Osteoblast (primary cell): ENCODE results near the gene AKT2. TPM values are rescaled to one million over a fixed set of nuclear protein-coding genes. Genes with fewer than 3 reads are reported as not detected.

Experiments
- DNase-seq: peaks from one replicate; pipeline ENCODE4 v3.0.0; 2011; ENCODE audit warnings: low spot score, mixed read lengths; ENCODE audit not compliant: insufficient read length; ENCODE audit errors: missing footprints
- H2AFZ ChIP-seq: 2 replicates; pipeline ENCODE4 v1.6.0; 2011; ENCODE audit warnings: mild to moderate bottlenecking, low read length
- H3K27ac ChIP-seq: 2 replicates; pipeline ENCODE4 v1.5.1; 2011; ENCODE audit warnings: mild to moderate bottlenecking, low read depth, low read length, moderate library complexity
- H3K27me3 ChIP-seq: 2 replicates; pipeline ENCODE4 v1.6.0; 2012; ENCODE audit warnings: mild to moderate bottlenecking, control low read depth, inconsistent platforms, low read length, moderate library complexity; ENCODE audit not compliant: insufficient read depth
- H3K36me3 ChIP-seq: 2 replicates; pipeline ENCODE4 v1.5.1; 2011; ENCODE audit warnings: mild to moderate bottlenecking, low read length, control low read depth, moderate library complexity; ENCODE audit not compliant: insufficient read depth
- H3K4me1 ChIP-seq: 2 replicates; pipeline ENCODE4 v1.5.1; 2011; ENCODE audit warnings: mild to moderate bottlenecking, low read length, control low read depth, moderate library complexity; ENCODE audit not compliant: insufficient read depth
- H3K4me2 ChIP-seq: 2 replicates; pipeline ENCODE4 v1.6.0; 2011; ENCODE audit warnings: mild to moderate bottlenecking, low read length; ENCODE audit not compliant: insufficient read depth
- H3K4me3 ChIP-seq: fragments of 200-600 bp; sonication (generic); 3 replicates; pipeline ENCODE4 v1.5.1; 2012; ENCODE audit warnings: mild to moderate bottlenecking, low read length, inconsistent platforms; ENCODE audit not compliant: insufficient read depth
- H3K79me2 ChIP-seq: 2 replicates; pipeline ENCODE4 v1.6.0; 2012; ENCODE audit warnings: mild to moderate bottlenecking, low read length, control low read depth, inconsistent platforms; ENCODE audit not compliant: insufficient read depth
- H3K9me3 ChIP-seq: 2 replicates; pipeline ENCODE4 v1.5.1; 2011; ENCODE audit warnings: low read depth, low read length, control low read depth
- H4K20me1 ChIP-seq: 2 replicates; pipeline ENCODE4 v1.6.0; 2012; ENCODE audit warnings: mild to moderate bottlenecking, low read length, control low read depth; ENCODE audit not compliant: insufficient read depth
- CTCF ChIP-seq: IDR thresholded peaks from 2 replicates; pipeline ENCODE4 v1.5.1; 2011; ENCODE audit warnings: mild to moderate bottlenecking, low read depth, low read length, moderate library complexity; ENCODE audit errors: extremely low read depth
- total RNA-seq: library from RNA; depleted of rRNA; stranded (reverse); fragments of >200 nt; gene quantifications from 2 replicates; pipeline ENCODE4 v1.2.3, GENCODE V29; 2012

The AKT2 gene
- total RNA-seq, 1 donor: 115 TPM

- H3K4me1 ChIP-seq: no peaks in the 10 kb centered on the region
- TF ChIP-seq CTCF: no peak
- H2AFZ ChIP-seq: no peak overlapping the region
- no peaks in the 10 kb centered on the region for H3K79me2 ChIP-seq
- no peaks in the 10 kb centered on the region for H4K20me1 ChIP-seq
- H3K36me3 ChIP-seq: peaks cover 14% of the 10 kb centered on the region
- no peak overlapping the region for H3K4me3 ChIP-seq
- H3K4me2 ChIP-seq: no peak overlapping the region
- peak; percentile 69 for DNase-seq
- no peaks in the 10 kb centered on the region for H3K9me3 ChIP-seq
- H3K27ac ChIP-seq: no peak overlapping the region
- peaks cover 1% of the 10 kb centered on the region for H3K27me3 ChIP-seq
Measured at GRCh38 chr19:40210889-40211288, 74.3 kb downstream of the AKT2 start.

- Histone ChIP-seq H3K4me3 (no peak overlapping the region), H4K20me1 (no peaks in the 10 kb centered on the region), H3K9me3 (peaks cover 4% of the 10 kb centered on the region), H2AFZ (no peak overlapping the region), H3K4me1 (no peaks in the 10 kb centered on the region), H3K79me2 (no peaks in the 10 kb centered on the region), H3K36me3 (peaks cover 27% of the 10 kb centered on the region), H3K27ac (no peak overlapping the region), H3K4me2 (no peak overlapping the region), H3K27me3 (no peaks in the 10 kb centered on the region)
- DNase-seq: no peak
- no peak for TF ChIP-seq CTCF
Measured at GRCh38 chr19:40208602-40209001, 76.5 kb downstream of the AKT2 start.

- no peak for DNase-seq
- no peaks in the 10 kb centered on the region for H3K79me2 ChIP-seq
Measured at GRCh38 chr19:40205760-40206159, 79.4 kb downstream of the AKT2 start.

GRCh38 chr19:40204381-40204780 lies 80.8 kb downstream of the AKT2 start:
- Histone ChIP-seq H3K4me3 (no peak overlapping the region), H3K79me2 (no peaks in the 10 kb centered on the region), H3K36me3 (peaks cover 24% of the 10 kb centered on the region), H3K4me1 (no peaks in the 10 kb centered on the region), H3K4me2 (no peak overlapping the region), H4K20me1 (no peaks in the 10 kb centered on the region), H3K27ac (no peak overlapping the region), H2AFZ (no peak overlapping the region), H3K9me3 (peaks cover 4% of the 10 kb centered on the region), H3K27me3 (no peaks in the 10 kb centered on the region)
- DNase-seq: no peak
- no peak for TF ChIP-seq CTCF

More at GRCh38 chr19:40205760-40206159, 79.4 kb downstream of the AKT2 start:
- H3K27me3 ChIP-seq: no peaks in the 10 kb centered on the region
- H3K4me2 ChIP-seq: no peak overlapping the region
- TF ChIP-seq CTCF: no peak
- no peaks in the 10 kb centered on the region for H3K4me1 ChIP-seq
- peaks cover 25% of the 10 kb centered on the region for H3K36me3 ChIP-seq
- H3K9me3 ChIP-seq: peaks cover 4% of the 10 kb centered on the region
- no peaks in the 10 kb centered on the region for H4K20me1 ChIP-seq
- no peak overlapping the region for H2AFZ ChIP-seq
- no peak overlapping the region for H3K4me3 ChIP-seq
- H3K27ac ChIP-seq: no peak overlapping the region
